Adrenal gland (tissue), 5 donors: ENCODE data around the gene MAGIX.

ENCODE experiments used
- CTCF ChIP-seq, 6 experiments: fragments of 450-650 bp in 4 of 6; fragments of 200-600 bp in 2 of 6; sonication (generic) in 1 of 6; IDR thresholded peaks; 1 replicate in 5 of 6; 2 replicates in 1 of 6; pipeline versions ENCODE4 v1.5.1 to v1.8.0; 2016 to 2021; ENCODE audit warnings: antibody characterized with exemption in 6 of 6, mild to moderate bottlenecking in 2 of 6, moderate library complexity in 1 of 6
- POLR2A ChIP-seq, 2 donors: fragments of 450-650 bp; IDR thresholded peaks; one replicate each; pipeline ENCODE4 v1.6.1; 2017; ENCODE audit warnings: antibody characterized with exemption in 2 of 2, mild to moderate bottlenecking in 2 of 2, moderate library complexity in 1 of 2
- donor health status: DM: no; HTN: no; CAD: no.

- TF ChIP-seq CTCF (IDR thresholded peaks at IDR 0.05) (no peak), POLR2A (IDR thresholded peaks at IDR 0.05) (no peak)
Measured at GRCh38 chrX:49129427-49129826, 33.1 kb upstream of the MAGIX start.
